ENCODE results near the gene CD79A. TPM values are rescaled to one million over a fixed set of nuclear protein-coding genes. Genes with fewer than 3 reads are reported as not detected.

Gene CD79A
- total RNA-seq, 3 donors from 2014 or later = 0.80 to 2.9 (median 1.8) TPM

DNA sequence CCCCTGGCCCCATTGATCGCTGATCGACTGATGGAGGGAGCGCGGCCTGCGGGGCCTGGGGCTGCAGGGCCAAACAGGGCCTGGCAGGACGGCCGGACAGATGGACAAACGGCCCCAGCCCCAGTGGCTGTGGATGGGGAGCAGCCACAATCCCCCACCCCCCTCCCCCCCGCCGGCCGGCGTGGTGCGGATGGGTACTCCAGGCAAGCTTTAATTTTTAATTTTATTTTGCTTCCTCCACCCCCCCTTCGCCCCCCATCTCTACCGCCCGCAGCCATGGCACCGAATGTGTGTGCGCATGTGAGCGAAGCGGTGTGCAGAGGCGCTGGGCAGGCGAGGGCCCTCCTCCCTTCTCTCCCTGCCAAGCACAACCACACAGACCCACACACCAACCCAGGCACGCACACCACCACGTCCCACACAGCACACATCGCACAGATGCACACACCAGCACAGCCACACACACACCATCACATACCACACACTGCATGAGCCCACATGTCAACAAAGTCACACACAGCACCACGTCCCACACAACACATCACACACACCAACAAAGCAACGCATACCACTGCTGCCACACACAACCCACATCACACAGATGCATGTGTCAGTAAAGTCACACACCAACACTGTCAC lies 38.8 kb downstream of the CD79A start:
- no peak overlapping the region for H3K27ac ChIP-seq
- H3K27me3 ChIP-seq = peaks cover 7 to 77% of the 10 kb centered on the region in 2 donors
- H3K4me1 ChIP-seq = peaks cover 3 to 5% of the 10 kb centered on the region in 2 donors
- DNase-seq (ENCODE audit: low spot score in 2 of 2) = no peak
- H3K9me3 ChIP-seq = no peaks in the 10 kb centered on the region
- intact Hi-C loops (cut with DNase I; ENCODE audit: low total_unique reads) = no loop called here
- TF ChIP-seq, protein P1, sequence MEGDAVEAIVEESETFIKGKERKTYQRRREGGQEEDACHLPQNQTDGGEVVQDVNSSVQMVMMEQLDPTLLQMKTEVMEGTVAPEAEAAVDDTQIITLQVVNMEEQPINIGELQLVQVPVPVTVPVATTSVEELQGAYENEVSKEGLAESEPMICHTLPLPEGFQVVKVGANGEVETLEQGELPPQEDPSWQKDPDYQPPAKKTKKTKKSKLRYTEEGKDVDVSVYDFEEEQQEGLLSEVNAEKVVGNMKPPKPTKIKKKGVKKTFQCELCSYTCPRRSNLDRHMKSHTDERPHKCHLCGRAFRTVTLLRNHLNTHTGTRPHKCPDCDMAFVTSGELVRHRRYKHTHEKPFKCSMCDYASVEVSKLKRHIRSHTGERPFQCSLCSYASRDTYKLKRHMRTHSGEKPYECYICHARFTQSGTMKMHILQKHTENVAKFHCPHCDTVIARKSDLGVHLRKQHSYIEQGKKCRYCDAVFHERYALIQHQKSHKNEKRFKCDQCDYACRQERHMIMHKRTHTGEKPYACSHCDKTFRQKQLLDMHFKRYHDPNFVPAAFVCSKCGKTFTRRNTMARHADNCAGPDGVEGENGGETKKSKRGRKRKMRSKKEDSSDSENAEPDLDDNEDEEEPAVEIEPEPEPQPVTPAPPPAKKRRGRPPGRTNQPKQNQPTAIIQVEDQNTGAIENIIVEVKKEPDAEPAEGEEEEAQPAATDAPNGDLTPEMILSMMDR (IDR thresholded peaks at IDR 0.05) = no peak
- no peak for TF ChIP-seq POLR2A (IDR thresholded peaks at IDR 0.05)
- TF ChIP-seq POLR2AphosphoS5 (IDR thresholded peaks at IDR 0.05) = no peak
- H3K36me3 ChIP-seq = no peaks in the 10 kb centered on the region
- no peak overlapping the region for H3K4me3 ChIP-seq

DNA sequence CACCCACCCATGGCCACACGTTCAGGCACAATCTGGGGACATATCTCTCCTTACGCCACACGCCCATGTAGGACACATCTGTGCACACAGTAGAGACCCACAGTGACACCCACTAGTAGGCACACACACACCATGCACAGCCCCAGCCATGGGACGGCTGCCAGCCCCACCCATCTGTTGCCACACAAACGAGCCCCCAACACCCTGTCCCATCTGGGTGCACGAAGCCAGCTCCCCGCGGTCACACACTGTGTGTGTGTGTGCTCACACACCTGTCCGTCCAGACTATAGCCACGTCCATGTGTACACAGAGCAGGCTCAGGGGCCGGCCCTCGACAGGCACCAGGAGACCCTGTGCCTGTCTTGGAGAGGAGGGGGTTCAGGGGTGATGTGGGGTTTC lies 40.6 kb downstream of the CD79A start:
- Histone ChIP-seq H3K4me3 (no peak overlapping the region), H3K9me3 (no peaks in the 10 kb centered on the region), H3K27ac (no peak overlapping the region), H3K4me1 (peaks cover 3 to 5% of the 10 kb centered on the region in 2 donors), H3K27me3 (peaks cover 7 to 79% of the 10 kb centered on the region in 2 donors), H3K36me3 (no peaks in the 10 kb centered on the region)
- intact Hi-C loops (cut with DNase I; ENCODE audit: low total_unique reads) = no loop called here
- no peak for DNase-seq (ENCODE audit: low spot score in 2 of 2)
- no peak for TF ChIP-seq POLR2A (IDR thresholded peaks at IDR 0.05)
- no peak for TF ChIP-seq POLR2AphosphoS5 (IDR thresholded peaks at IDR 0.05)
- TF ChIP-seq, protein P1 (IDR thresholded peaks at IDR 0.05) = no peak

DNA sequence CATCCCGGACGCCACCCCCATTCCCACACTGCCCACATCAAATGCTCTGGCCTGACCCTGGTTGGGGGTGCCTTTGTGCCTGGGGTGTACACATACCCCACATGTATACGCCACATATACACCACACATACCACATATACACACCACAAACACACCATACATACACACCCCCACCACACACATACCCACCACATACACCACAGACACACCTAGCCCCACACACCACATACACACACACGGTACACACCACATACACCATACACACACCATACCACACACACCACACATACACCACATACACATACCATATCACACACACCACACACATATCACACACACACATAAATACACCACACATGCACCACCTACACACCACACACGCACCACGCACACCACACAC lies 41.0 kb downstream of the CD79A start:
- intact Hi-C loops (cut with DNase I; ENCODE audit: low total_unique reads) = no loop called here
- Histone ChIP-seq H3K4me3 (no peak overlapping the region), H3K9me3 (no peaks in the 10 kb centered on the region), H3K36me3 (no peaks in the 10 kb centered on the region), H3K4me1 (peaks cover 3 to 5% of the 10 kb centered on the region in 2 donors), H3K27me3 (peaks cover 7 to 79% of the 10 kb centered on the region in 2 donors), H3K27ac (no peak overlapping the region)
- TF ChIP-seq POLR2AphosphoS5 (IDR thresholded peaks at IDR 0.05) (no peak), POLR2A (IDR thresholded peaks at IDR 0.05) (no peak)
- TF ChIP-seq, protein P1 (IDR thresholded peaks at IDR 0.05) = no peak
- DNase-seq (ENCODE audit: low spot score in 2 of 2) = no peak

DNA sequence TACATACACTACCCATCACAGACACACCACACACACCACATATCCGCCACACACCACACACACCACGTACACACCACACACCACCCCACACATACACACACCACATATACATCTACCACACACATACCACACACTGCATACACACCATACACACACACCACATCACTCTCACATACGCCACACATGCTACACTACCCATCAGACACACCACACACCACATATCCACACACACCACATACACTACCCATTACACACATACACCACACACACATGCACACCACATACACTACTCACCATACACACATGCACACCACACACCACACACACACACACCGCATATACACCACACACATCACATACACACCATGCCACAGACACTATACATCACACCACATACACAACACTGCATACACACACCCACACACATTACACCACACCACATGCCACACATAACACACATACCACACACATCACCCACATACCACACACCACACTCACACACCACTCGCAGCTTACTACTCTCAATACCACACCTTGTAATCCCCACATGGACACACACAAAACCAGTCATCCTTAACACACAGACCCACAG lies 41.7 kb downstream of the CD79A start:
- Histone ChIP-seq H3K27ac (no peak overlapping the region), H3K4me3 (no peak overlapping the region), H3K4me1 (peaks cover 0 to 5% of the 10 kb centered on the region in 2 donors), H3K27me3 (peaks cover 7 to 76% of the 10 kb centered on the region in 2 donors), H3K36me3 (no peaks in the 10 kb centered on the region), H3K9me3 (no peaks in the 10 kb centered on the region)
- no peak for DNase-seq (ENCODE audit: low spot score in 2 of 2)
- no peak for TF ChIP-seq POLR2A (IDR thresholded peaks at IDR 0.05)
- TF ChIP-seq, protein P1 (IDR thresholded peaks at IDR 0.05) = no peak
- no peak for TF ChIP-seq POLR2AphosphoS5 (IDR thresholded peaks at IDR 0.05)
- intact Hi-C loops (cut with DNase I; ENCODE audit: low total_unique reads) = no loop called here

DNA sequence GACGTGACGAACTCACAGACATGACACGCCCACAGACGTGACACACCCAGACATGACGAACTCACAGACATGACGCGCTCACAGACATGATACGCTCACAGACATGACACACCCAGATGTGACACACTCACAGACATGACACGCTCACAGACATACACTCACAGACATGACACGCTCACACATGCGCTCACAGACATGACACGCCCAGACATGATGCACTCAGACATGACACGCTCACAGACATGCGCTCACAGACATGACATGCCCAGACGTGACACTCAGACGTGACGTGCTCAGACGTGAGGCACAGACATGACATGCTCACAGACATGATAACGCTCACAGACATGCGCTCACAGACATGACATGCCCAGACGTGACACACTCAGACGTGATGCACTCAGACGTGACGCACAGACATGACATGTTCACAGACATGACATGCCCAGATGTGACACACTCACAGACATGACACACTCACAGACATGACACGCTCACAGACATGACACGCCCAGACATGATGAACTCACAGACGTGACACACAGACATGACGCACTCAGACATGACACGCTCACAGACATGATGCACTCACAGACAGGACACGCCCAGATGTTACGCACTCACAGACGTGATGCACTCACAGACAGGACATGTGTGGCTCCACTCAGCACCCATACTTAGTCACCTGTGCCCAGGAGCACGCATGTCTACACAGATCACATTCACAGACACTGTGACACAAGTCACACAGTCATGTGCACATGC lies 43.1 kb downstream of the CD79A start:
- DNase-seq (ENCODE audit: low spot score in 2 of 2) = no peak
- H3K4me1 ChIP-seq = peaks cover 0 to 3% of the 10 kb centered on the region in 2 donors
- no peak overlapping the region for H3K4me3 ChIP-seq
- TF ChIP-seq POLR2A (IDR thresholded peaks at IDR 0.05) = no peak
- no peak for TF ChIP-seq POLR2AphosphoS5 (IDR thresholded peaks at IDR 0.05)
- TF ChIP-seq, protein P1 (IDR thresholded peaks at IDR 0.05) = no peak
- no peaks in the 10 kb centered on the region for H3K9me3 ChIP-seq
- no peaks in the 10 kb centered on the region for H3K36me3 ChIP-seq
- intact Hi-C loops (cut with DNase I; ENCODE audit: low total_unique reads) = no loop called here
- H3K27ac ChIP-seq = no peak overlapping the region
- H3K27me3 ChIP-seq = peaks cover 7 to 79% of the 10 kb centered on the region in 2 donors

Data from breast epithelium (tissue), 4 donors.